ENCODE measurements around the gene RPL32. TPM values are rescaled to one million over a fixed set of nuclear protein-coding genes. Genes with fewer than 3 reads are reported as not detected.

RPL32 gene
- total and polyA plus RNA-seq, 2 donors from 2014 or later: 1,227 to 2,612 TPM

- no peaks in the 10 kb centered on the region for H3K27me3 ChIP-seq (ENCODE audit: control insufficient read depth, insufficient read depth, low read length)
- no peaks in the 10 kb centered on the region for H3K9me3 ChIP-seq (ENCODE audit: control insufficient read depth in 2 of 3, insufficient read depth in 1 of 3, low read length in 3 of 3)
- FAIRE-seq (no peak), DNase-seq (no peak)
- H3K4me1 ChIP-seq (ENCODE audit: control insufficient read depth in 2 of 3, insufficient read depth in 2 of 3, low read depth in 1 of 3, low read length in 3 of 3): peaks cover 0 to 6% (median 0%) of the 10 kb centered on the region in 3 donors
- H3K9ac ChIP-seq (ENCODE audit: low read length in 3 of 3): no peak overlapping the region
- H3K36me3 ChIP-seq (ENCODE audit: control insufficient read depth in 2 of 3, insufficient read depth in 3 of 3, low read length in 3 of 3): peaks cover 0 to 9% (median 0%) of the 10 kb centered on the region in 3 donors
- intact Hi-C loops (cut with DNase I): no loop called here
- H3K27ac ChIP-seq (ENCODE audit: low read depth in 2 of 2, low read length in 2 of 2): no peak overlapping the region
- no peak overlapping the region for H3K4me3 ChIP-seq (ENCODE audit: low read length in 3 of 3)
- no peak for TF ChIP-seq CTCF (IDR thresholded peaks at IDR 0.05; ENCODE audit: borderline replicate concordance, extremely low read depth, insufficient read depth)
These were observed 38.0 kb downstream of the RPL32 start for GRCh38 chr3:12803371-12803770.

- H3K4me1 ChIP-seq (ENCODE audit: control insufficient read depth in 2 of 3, insufficient read depth in 2 of 3, low read depth in 1 of 3, low read length in 3 of 3): peaks cover 0 to 11% (median 0%) of the 10 kb centered on the region in 3 donors
- no peak for FAIRE-seq
- DNase-seq: no peak
- H3K4me3 ChIP-seq (ENCODE audit: low read length in 3 of 3): no peak overlapping the region
- peaks cover 0 to 5% (median 0%) of the 10 kb centered on the region in 3 donors for H3K36me3 ChIP-seq (ENCODE audit: control insufficient read depth in 2 of 3, insufficient read depth in 3 of 3, low read length in 3 of 3)
- no peaks in the 10 kb centered on the region for H3K9me3 ChIP-seq (ENCODE audit: control insufficient read depth in 2 of 3, insufficient read depth in 1 of 3, low read length in 3 of 3)
- H3K27me3 ChIP-seq (ENCODE audit: control insufficient read depth, insufficient read depth, low read length): no peaks in the 10 kb centered on the region
- TF ChIP-seq CTCF (IDR thresholded peaks at IDR 0.05; ENCODE audit: borderline replicate concordance, extremely low read depth, insufficient read depth): no peak
- H3K9ac ChIP-seq (ENCODE audit: low read length in 3 of 3): no peak overlapping the region
- no peak overlapping the region for H3K27ac ChIP-seq (ENCODE audit: low read depth in 2 of 2, low read length in 2 of 2)
- intact Hi-C loops (cut with DNase I): no loop called here
These were observed 41.6 kb downstream of the RPL32 start for GRCh38 chr3:12799525-12800440.

GRCh38 chr3:12798559-12799179 is 42.7 kb downstream of the RPL32 start:
- Histone ChIP-seq H3K9me3 (ENCODE audit: control insufficient read depth in 2 of 3, insufficient read depth in 1 of 3, low read length in 3 of 3) (no peaks in the 10 kb centered on the region), H3K36me3 (ENCODE audit: control insufficient read depth in 2 of 3, insufficient read depth in 3 of 3, low read length in 3 of 3) (no peaks in the 10 kb centered on the region), H3K27ac (ENCODE audit: low read depth in 2 of 2, low read length in 2 of 2) (no peak overlapping the region), H3K27me3 (ENCODE audit: control insufficient read depth, insufficient read depth, low read length) (no peaks in the 10 kb centered on the region), H3K4me1 (ENCODE audit: control insufficient read depth in 2 of 3, insufficient read depth in 2 of 3, low read depth in 1 of 3, low read length in 3 of 3) (peaks cover 0 to 11% (median 0%) of the 10 kb centered on the region in 3 donors), H3K9ac (ENCODE audit: low read length in 3 of 3) (no peak overlapping the region), H3K4me3 (ENCODE audit: low read length in 3 of 3) (no peak overlapping the region)
- DNase-seq (no peak), FAIRE-seq (no peak)
- intact Hi-C loops (cut with DNase I): no loop called here
- no peak for TF ChIP-seq CTCF (IDR thresholded peaks at IDR 0.05; ENCODE audit: borderline replicate concordance, extremely low read depth, insufficient read depth)

All from kidney (tissue), 14 donors.